Prostate gland (tissue), 2 donors: ENCODE data around the gene CALHM3.

Experiments
- CTCF ChIP-seq, 4 experiments: fragments of 200-600 bp in 2 of 4; fragments of 450-650 bp in 2 of 4; sonication (generic) in 2 of 4; IDR thresholded peaks; 1 replicate in 3 of 4; 2 replicates in 1 of 4; pipeline ENCODE4 v1.5.1; 2016 to 2019; ENCODE audit warnings: antibody characterized with exemption in 4 of 4, mild to moderate bottlenecking in 2 of 4, moderate library complexity in 2 of 4
- POLR2A ChIP-seq: fragments of 450-650 bp; IDR thresholded peaks from one replicate; pipeline ENCODE4 v1.6.1; 2016; ENCODE audit warnings: antibody characterized with exemption, mild to moderate bottlenecking

- TF ChIP-seq CTCF (IDR thresholded peaks at IDR 0.05), result no peak
- no peak for TF ChIP-seq POLR2A
Observed at GRCh38 chr10:103476046-103476768, 2.8 kb downstream of the CALHM3 start.
